HG03520 (cell line): Measurements from ENCODE around the gene TOPAZ1.
"Not testable (repeated sequence)": the region's sequence is repeated elsewhere in the genome, so short reads cannot be mapped to it uniquely, and the experiment has no call there.

Source experiments
- ATAC-seq: cut with Tn5 transposase; IDR thresholded peaks from one replicate; pipeline ENCODE4 v1.9.1; 2021; ENCODE audit warnings: mild to moderate bottlenecking, moderate library complexity; ENCODE audit not compliant: unreplicated experiment

The TOPAZ1 gene

GRCh38 chr3:44326515-44326914 lies 84.8 kb downstream of the TOPAZ1 start:
- no peak for ATAC-seq

- ATAC-seq, result no peak
These were observed 88.3 kb downstream of the TOPAZ1 start for GRCh38 chr3:44329946-44330345.

- ATAC-seq, result no peak
These were observed 88.8 kb downstream of the TOPAZ1 start for GRCh38 chr3:44330444-44330843.

- ATAC-seq, result no peak
These were observed 92.6 kb downstream of the TOPAZ1 start for GRCh38 chr3:44334326-44334725.

GRCh38 chr3:44337248-44337785 lies 95.6 kb downstream of the TOPAZ1 start:
- ATAC-seq, result no peak

GRCh38 chr3:44338010-44338827 lies 96.5 kb downstream of the TOPAZ1 start, which contains the start of gene TCAIM:
Gene TCAIM, plus strand, starts transcription at chr3:44338766. Its CDS starts 16,017 bp downstream, at chr3:44354783.
- ATAC-seq, result peak; percentile 86

GRCh38 chr3:44338828-44339127 lies 97.1 kb downstream of the TOPAZ1 start:
- no peak for ATAC-seq

- ATAC-seq, result no peak
These were observed 97.7 kb downstream of the TOPAZ1 start for GRCh38 chr3:44339181-44340057.

GRCh38 chr3:44340058-44340395 lies 98.3 kb downstream of the TOPAZ1 start:
- no peak for ATAC-seq

- ATAC-seq, result no peak
These were observed 100.6 kb downstream of the TOPAZ1 start for GRCh38 chr3:44342176-44342790.

- no peak for ATAC-seq
These were observed 101.7 kb downstream of the TOPAZ1 start for GRCh38 chr3:44343421-44343820.

- ATAC-seq, result not testable (repeated sequence)
These were observed 104.9 kb downstream of the TOPAZ1 start for GRCh38 chr3:44346590-44346989.

- no peak for ATAC-seq
These were observed 107.3 kb downstream of the TOPAZ1 start for GRCh38 chr3:44348993-44349392.

GRCh38 chr3:44353355-44353924 lies 111.8 kb downstream of the TOPAZ1 start:
- ATAC-seq, result no peak

GRCh38 chr3:44355362-44356033 lies 113.8 kb downstream of the TOPAZ1 start:
- ATAC-seq, result no peak

- no peak for ATAC-seq
These were observed 117.6 kb downstream of the TOPAZ1 start for GRCh38 chr3:44359146-44359751.

- no peak for ATAC-seq
These were observed 121.9 kb downstream of the TOPAZ1 start for GRCh38 chr3:44363591-44363990.

- no peak for ATAC-seq
These were observed 124.3 kb downstream of the TOPAZ1 start for GRCh38 chr3:44365952-44366351.

GRCh38 chr3:44375450-44375849 lies 133.8 kb downstream of the TOPAZ1 start:
- ATAC-seq, result no peak
